Left ventricle myocardium inferior (tissue), 1 donor: ENCODE results near the gene LPCAT3. TPM values are rescaled to one million over a fixed set of nuclear protein-coding genes. Genes with fewer than 3 reads are reported as not detected.

Experiments used
- DNase-seq: peaks from one replicate; pipeline ENCODE4 v3.0.0-alpha.2; 2020
- H3K27ac ChIP-seq: fragments of 200-600 bp; replicated peaks from 2 replicates; pipeline ENCODE4 v1.8.0; 2021
- H3K27me3 ChIP-seq: fragments of 200-600 bp; 2 replicates; pipeline ENCODE4 v1.8.0; 2021; ENCODE audit warnings: low read depth
- H3K36me3 ChIP-seq: fragments of 200-600 bp; 2 replicates; pipeline ENCODE4 v1.8.0; 2021
- H3K4me1 ChIP-seq: fragments of 200-600 bp; 2 replicates; pipeline ENCODE4 v1.8.0; 2021
- H3K4me3 ChIP-seq: fragments of 200-600 bp; 2 replicates; pipeline ENCODE4 v1.8.0; 2021; ENCODE audit warnings: mild to moderate bottlenecking, moderate library complexity
- H3K9me3 ChIP-seq: fragments of 200-600 bp; replicated peaks from 2 replicates; pipeline ENCODE4 v1.8.0; 2021
- intact Hi-C: fragments of 100-400 bp; cut with micrococcal nuclease; formaldehyde crosslinking; loops from one replicate; pipeline ENCODE4 v1.11.0; 2022
- total RNA-seq: library from RNA; stranded (reverse); fragmentation: NEBNext Ultra II Directional; extraction: Animal tissue kit (Norgen Biotek cat#: 25700); gene quantifications from one replicate; pipeline ENCODE4 v1.2.1, GENCODE V29; 2021
- TF ChIP-seq, protein P1 (sequence below): fragments of 200-600 bp; IDR thresholded peaks from 2 replicates; pipeline ENCODE4 v1.8.0; 2021; ENCODE audit warnings: antibody characterized with exemption, mild to moderate bottlenecking, borderline replicate concordance
- donor health status: DM: no; HTN: yes; CAD: no; lungs with severe emphysema.

Gene LPCAT3
- total RNA-seq, 1 donor from 2014 or later, result 35.1 TPM

- Histone ChIP-seq H3K4me1 (peaks cover 61% of the 10 kb centered on the region), H3K36me3 (no peaks in the 10 kb centered on the region), H3K27ac (peak overlapping the region; percentile 86), H3K9me3 (no peaks in the 10 kb centered on the region), H3K27me3 (no peaks in the 10 kb centered on the region), H3K4me3 (peak overlapping the region; percentile 48)
- DNase-seq, result peak; percentile 15
- intact Hi-C loops, result loop anchor here (10.0 kb wide), 1 partner anchor 55 kb away; the partner anchor contains the start of gene LPCAT3
- TF ChIP-seq, protein P1, sequence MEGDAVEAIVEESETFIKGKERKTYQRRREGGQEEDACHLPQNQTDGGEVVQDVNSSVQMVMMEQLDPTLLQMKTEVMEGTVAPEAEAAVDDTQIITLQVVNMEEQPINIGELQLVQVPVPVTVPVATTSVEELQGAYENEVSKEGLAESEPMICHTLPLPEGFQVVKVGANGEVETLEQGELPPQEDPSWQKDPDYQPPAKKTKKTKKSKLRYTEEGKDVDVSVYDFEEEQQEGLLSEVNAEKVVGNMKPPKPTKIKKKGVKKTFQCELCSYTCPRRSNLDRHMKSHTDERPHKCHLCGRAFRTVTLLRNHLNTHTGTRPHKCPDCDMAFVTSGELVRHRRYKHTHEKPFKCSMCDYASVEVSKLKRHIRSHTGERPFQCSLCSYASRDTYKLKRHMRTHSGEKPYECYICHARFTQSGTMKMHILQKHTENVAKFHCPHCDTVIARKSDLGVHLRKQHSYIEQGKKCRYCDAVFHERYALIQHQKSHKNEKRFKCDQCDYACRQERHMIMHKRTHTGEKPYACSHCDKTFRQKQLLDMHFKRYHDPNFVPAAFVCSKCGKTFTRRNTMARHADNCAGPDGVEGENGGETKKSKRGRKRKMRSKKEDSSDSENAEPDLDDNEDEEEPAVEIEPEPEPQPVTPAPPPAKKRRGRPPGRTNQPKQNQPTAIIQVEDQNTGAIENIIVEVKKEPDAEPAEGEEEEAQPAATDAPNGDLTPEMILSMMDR, result no peak
Observed at GRCh38 chr12:6959805-6960592, 58.3 kb downstream of the LPCAT3 start.

- Histone ChIP-seq H3K27me3 (no peaks in the 10 kb centered on the region), H3K4me3 (peak overlapping the region; percentile 48), H3K4me1 (peaks cover 55% of the 10 kb centered on the region), H3K36me3 (no peaks in the 10 kb centered on the region), H3K9me3 (no peaks in the 10 kb centered on the region), H3K27ac (peak overlapping the region; percentile 86)
- TF ChIP-seq, protein P1, result no peak
- peak; percentile 35 for DNase-seq
- intact Hi-C loops, result no loop called here
Observed at GRCh38 chr12:6959058-6959804, 59.0 kb downstream of the LPCAT3 start.

- Histone ChIP-seq H3K27ac (peak overlapping the region; percentile 86), H3K27me3 (no peaks in the 10 kb centered on the region), H3K4me3 (peak overlapping the region; percentile 48), H3K9me3 (no peaks in the 10 kb centered on the region), H3K4me1 (peaks cover 59% of the 10 kb centered on the region), H3K36me3 (no peaks in the 10 kb centered on the region)
- DNase-seq, result no peak
- intact Hi-C loops, result no loop called here
- TF ChIP-seq, protein P1, result no peak
Observed at GRCh38 chr12:6958609-6959057, 59.6 kb downstream of the LPCAT3 start.

DNA sequence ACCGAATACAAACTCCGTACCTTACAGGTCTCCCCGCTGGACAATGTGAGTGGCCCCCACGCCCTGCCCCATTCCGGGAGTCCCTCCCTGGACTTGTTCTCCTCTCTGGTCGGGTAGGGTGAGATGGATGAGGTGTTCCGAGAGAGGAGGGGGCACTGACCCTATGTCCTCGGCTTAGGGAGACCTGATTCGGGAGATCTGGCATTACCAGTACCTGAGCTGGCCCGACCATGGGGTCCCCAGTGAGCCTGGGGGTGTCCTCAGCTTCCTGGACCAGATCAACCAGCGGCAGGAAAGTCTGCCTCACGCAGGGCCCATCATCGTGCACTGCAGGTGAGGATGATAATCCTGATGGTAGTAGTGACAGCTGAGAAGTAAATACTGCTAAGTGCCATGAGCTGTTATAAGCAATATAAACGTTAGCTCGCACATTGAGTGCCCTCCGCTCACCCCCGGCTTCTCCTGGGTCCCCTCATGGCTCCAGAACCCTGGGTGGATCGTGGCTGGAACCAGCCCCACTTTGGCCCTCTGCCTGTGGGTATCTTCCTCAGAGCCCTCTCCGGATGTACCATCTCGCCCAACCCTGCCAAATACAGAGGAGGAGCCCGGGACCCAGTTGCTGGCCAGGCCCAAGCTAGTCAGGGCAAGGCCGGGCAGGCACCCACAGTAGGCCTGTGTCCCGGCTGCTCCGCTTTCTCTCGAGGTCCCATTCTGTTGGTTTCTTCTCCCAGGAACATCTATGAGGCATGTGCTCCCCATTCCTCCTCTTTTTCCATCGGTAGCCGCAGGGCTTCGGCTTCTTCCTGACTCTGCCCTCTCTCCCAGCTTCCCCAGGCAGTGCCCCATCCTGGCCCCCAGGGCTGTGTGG is 60.3 kb downstream of the LPCAT3 start:
- Histone ChIP-seq H3K27me3 (no peaks in the 10 kb centered on the region), H3K4me3 (no peak overlapping the region), H3K27ac (peak overlapping the region; percentile 86), H3K36me3 (no peaks in the 10 kb centered on the region), H3K9me3 (no peaks in the 10 kb centered on the region), H3K4me1 (peaks cover 66% of the 10 kb centered on the region)
- DNase-seq, result no peak
- TF ChIP-seq, protein P1, result no peak
- intact Hi-C loops, result no loop called here

- Histone ChIP-seq H3K27ac (no peak overlapping the region), H3K4me1 (peaks cover 59% of the 10 kb centered on the region), H3K27me3 (no peaks in the 10 kb centered on the region), H3K4me3 (no peak overlapping the region), H3K36me3 (no peaks in the 10 kb centered on the region), H3K9me3 (no peaks in the 10 kb centered on the region)
- TF ChIP-seq, protein P1, result no peak
- no peak for DNase-seq
- intact Hi-C loops, result no loop called here
Observed at GRCh38 chr12:6957151-6957701, 61.0 kb downstream of the LPCAT3 start.
